Subcutaneous abdominal adipose tissue (tissue), 5 donors: Measurements from ENCODE around the gene MRPL37.

ENCODE experiments used
- H3K27ac ChIP-seq: one replicate; pipeline ENCODE4 v1.7.0; 2013; ENCODE audit warnings: low read depth, mild to moderate bottlenecking, inconsistent platforms, low read length, moderate library complexity
- H3K27me3 ChIP-seq, 5 donors: one replicate each; pipeline ENCODE4 v1.7.0; 2013; ENCODE audit warnings: low read length in 5 of 5, inconsistent platforms in 1 of 5; ENCODE audit not compliant: control insufficient read depth in 5 of 5, insufficient read depth in 4 of 5
- H3K36me3 ChIP-seq, 5 donors: one replicate each; pipeline ENCODE4 v1.7.0; 2013; ENCODE audit warnings: low read length in 5 of 5; ENCODE audit not compliant: control insufficient read depth in 5 of 5, insufficient read depth in 5 of 5
- H3K4me1 ChIP-seq, 5 donors: one replicate each; pipeline ENCODE4 v1.7.0; 2013; ENCODE audit warnings: low read length in 5 of 5, mild to moderate bottlenecking in 3 of 5, moderate library complexity in 1 of 5; ENCODE audit not compliant: control insufficient read depth in 5 of 5, insufficient read depth in 5 of 5
- H3K4me3 ChIP-seq, 5 donors: one replicate each; pipeline ENCODE4 v1.7.0; 2013; ENCODE audit warnings: low read length in 5 of 5, low read depth in 1 of 5
- H3K9ac ChIP-seq, 5 donors: one replicate each; pipeline ENCODE4 v1.7.0; 2013; ENCODE audit warnings: low read length in 5 of 5, mild to moderate bottlenecking in 4 of 5, moderate library complexity in 3 of 5
- H3K9me3 ChIP-seq, 5 donors: one replicate each; pipeline ENCODE4 v1.7.0; 2013; ENCODE audit warnings: low read length in 5 of 5; ENCODE audit not compliant: control insufficient read depth in 5 of 5
- donor health status: healthy.
- donor health status: healthy.
- donor health status: healthy.
- donor health status: healthy.
- donor health status: healthy.

The MRPL37 gene

GRCh38 chr1:54237586-54237985, 37.6 kb downstream of the MRPL37 start:
- Histone ChIP-seq H3K27me3 (no peaks in the 10 kb centered on the region), H3K4me1 (no peaks in the 10 kb centered on the region), H3K9ac (no peak overlapping the region), H3K27ac (no peak overlapping the region), H3K36me3 (peaks cover 10 to 54% (median 50%) of the 10 kb centered on the region in 5 donors), H3K4me3 (no peak overlapping the region), H3K9me3 (no peaks in the 10 kb centered on the region)

GRCh38 chr1:54238353-54239034, 38.5 kb downstream of the MRPL37 start:
- Histone ChIP-seq H3K4me3 (no peak overlapping the region), H3K9me3 (no peaks in the 10 kb centered on the region), H3K27me3 (no peaks in the 10 kb centered on the region), H3K36me3 (peaks cover 10 to 63% (median 57%) of the 10 kb centered on the region in 5 donors), H3K4me1 (no peaks in the 10 kb centered on the region), H3K27ac (no peak overlapping the region), H3K9ac (no peak overlapping the region)

GRCh38 chr1:54239035-54239383, 39.0 kb downstream of the MRPL37 start:
- H3K27me3 ChIP-seq = no peaks in the 10 kb centered on the region
- H3K9me3 ChIP-seq = no peaks in the 10 kb centered on the region
- H3K4me3 ChIP-seq = no peak overlapping the region
- no peaks in the 10 kb centered on the region for H3K4me1 ChIP-seq
- no peak overlapping the region for H3K9ac ChIP-seq
- no peak overlapping the region for H3K27ac ChIP-seq
- peaks cover 10 to 65% (median 60%) of the 10 kb centered on the region in 5 donors for H3K36me3 ChIP-seq

GRCh38 chr1:54239631-54240031, 39.7 kb downstream of the MRPL37 start:
- H3K36me3 ChIP-seq = peaks cover 10 to 69% (median 60%) of the 10 kb centered on the region in 5 donors
- H3K9ac ChIP-seq = no peak overlapping the region

GRCh38 chr1:54240741-54241335, 40.9 kb downstream of the MRPL37 start:
- H3K9ac ChIP-seq = no peak overlapping the region
- peaks cover 10 to 81% (median 65%) of the 10 kb centered on the region in 5 donors for H3K36me3 ChIP-seq
- H3K27me3 ChIP-seq = no peaks in the 10 kb centered on the region
- H3K9me3 ChIP-seq = no peaks in the 10 kb centered on the region
- no peak overlapping the region for H3K4me3 ChIP-seq
- H3K4me1 ChIP-seq = peaks cover 0 to 5% (median 3%) of the 10 kb centered on the region in 5 donors
- H3K27ac ChIP-seq = no peak overlapping the region

More at GRCh38 chr1:54239631-54240031, 39.7 kb downstream of the MRPL37 start:
- Histone ChIP-seq H3K9me3 (no peaks in the 10 kb centered on the region), H3K4me1 (no peaks in the 10 kb centered on the region), H3K27me3 (no peaks in the 10 kb centered on the region), H3K27ac (no peak overlapping the region), H3K4me3 (no peak overlapping the region)

- Histone ChIP-seq H3K4me3 (no peak overlapping the region), H3K36me3 (peaks cover 10 to 83% (median 69%) of the 10 kb centered on the region in 5 donors), H3K27ac (no peak overlapping the region)
Observed at GRCh38 chr1:54241364-54241763, 41.4 kb downstream of the MRPL37 start.

GRCh38 chr1:54243022-54243421, 43.1 kb downstream of the MRPL37 start:
- Histone ChIP-seq H3K4me3 (no peak overlapping the region), H3K9ac (no peak overlapping the region)

More at GRCh38 chr1:54241364-54241763, 41.4 kb downstream of the MRPL37 start:
- H3K27me3 ChIP-seq = no peaks in the 10 kb centered on the region
- H3K4me1 ChIP-seq = peaks cover 0 to 5% (median 3%) of the 10 kb centered on the region in 5 donors
- no peaks in the 10 kb centered on the region for H3K9me3 ChIP-seq
- H3K9ac ChIP-seq = no peak overlapping the region

GRCh38 chr1:54244655-54245054, 44.7 kb downstream of the MRPL37 start:
- Histone ChIP-seq H3K27ac (no peak overlapping the region), H3K36me3 (peaks cover 0 to 72% (median 61%) of the 10 kb centered on the region in 5 donors), H3K27me3 (no peaks in the 10 kb centered on the region), H3K9ac (no peak overlapping the region), H3K9me3 (no peaks in the 10 kb centered on the region), H3K4me1 (peaks cover 0 to 5% (median 3%) of the 10 kb centered on the region in 5 donors), H3K4me3 (no peak overlapping the region)

More at GRCh38 chr1:54243022-54243421, 43.1 kb downstream of the MRPL37 start:
- no peaks in the 10 kb centered on the region for H3K27me3 ChIP-seq
- no peaks in the 10 kb centered on the region for H3K9me3 ChIP-seq
- H3K27ac ChIP-seq = no peak overlapping the region
- H3K4me1 ChIP-seq = peaks cover 0 to 5% (median 3%) of the 10 kb centered on the region in 5 donors
- H3K36me3 ChIP-seq = peaks cover 0 to 77% (median 66%) of the 10 kb centered on the region in 5 donors

GRCh38 chr1:54245501-54245900, 45.5 kb downstream of the MRPL37 start:
- Histone ChIP-seq H3K9me3 (no peaks in the 10 kb centered on the region), H3K9ac (no peak overlapping the region), H3K4me3 (no peak overlapping the region)

GRCh38 chr1:54246116-54246721, 46.3 kb downstream of the MRPL37 start:
- H3K27me3 ChIP-seq = no peaks in the 10 kb centered on the region
- H3K4me3 ChIP-seq = no peak overlapping the region
- no peaks in the 10 kb centered on the region for H3K9me3 ChIP-seq
- no peak overlapping the region for H3K9ac ChIP-seq
- no peak overlapping the region for H3K27ac ChIP-seq
- peaks cover 0 to 69% (median 56%) of the 10 kb centered on the region in 5 donors for H3K36me3 ChIP-seq
- H3K4me1 ChIP-seq = peaks cover 2 to 14% (median 12%) of the 10 kb centered on the region in 5 donors

More at GRCh38 chr1:54245501-54245900, 45.5 kb downstream of the MRPL37 start:
- Histone ChIP-seq H3K4me1 (peaks cover 2 to 12% (median 10%) of the 10 kb centered on the region in 5 donors), H3K27me3 (no peaks in the 10 kb centered on the region), H3K27ac (no peak overlapping the region), H3K36me3 (peaks cover 0 to 69% (median 58%) of the 10 kb centered on the region in 5 donors)
